GM20000 (cell line): ENCODE measurements around the gene KCNT2.
A peak's percentile ranks its signal among the peaks of the same experiment; 100 is the strongest.

Experiments used
- DNase-seq: peaks from one replicate; pipeline ENCODE4 v3.0.0; 2012; ENCODE audit warnings: low spot score
- TF ChIP-seq, protein P1 (sequence below): IDR thresholded peaks from 2 replicates; pipeline ENCODE4 v1.5.1; 2012; ENCODE audit warnings: mild to moderate bottlenecking, control low read depth; ENCODE audit errors: extremely low read depth, missing control alignments

Gene KCNT2

DNA sequence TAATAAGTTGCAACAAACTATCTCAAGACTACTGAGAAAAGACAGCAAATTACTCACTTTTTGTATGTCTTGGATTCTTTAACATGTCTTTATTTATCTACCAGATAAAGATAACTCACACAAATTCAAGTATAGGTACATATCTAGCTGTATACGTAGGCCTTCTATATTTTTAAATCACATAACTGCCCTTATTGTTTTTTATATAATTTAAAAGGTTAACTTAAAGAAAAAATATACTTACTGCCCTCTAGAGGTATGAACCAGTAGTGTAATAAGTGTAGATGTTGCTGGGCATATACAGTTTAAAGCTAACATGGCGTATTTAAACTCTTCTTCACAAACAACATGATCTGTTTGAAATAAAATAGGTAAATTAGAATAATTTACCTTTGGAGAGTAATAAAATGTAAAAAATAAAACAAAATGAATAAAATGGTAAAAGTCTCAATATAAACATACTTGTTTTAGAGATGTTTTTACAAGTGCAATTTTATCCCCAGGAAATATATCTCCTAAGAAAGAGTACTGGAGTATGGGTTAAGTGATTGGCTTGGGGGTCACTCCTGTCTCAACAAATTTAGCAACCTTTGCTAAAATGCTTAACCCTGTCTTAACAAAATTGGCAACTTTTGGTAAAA, 235.2 kb downstream of the KCNT2 start:
- TF ChIP-seq, protein P1, sequence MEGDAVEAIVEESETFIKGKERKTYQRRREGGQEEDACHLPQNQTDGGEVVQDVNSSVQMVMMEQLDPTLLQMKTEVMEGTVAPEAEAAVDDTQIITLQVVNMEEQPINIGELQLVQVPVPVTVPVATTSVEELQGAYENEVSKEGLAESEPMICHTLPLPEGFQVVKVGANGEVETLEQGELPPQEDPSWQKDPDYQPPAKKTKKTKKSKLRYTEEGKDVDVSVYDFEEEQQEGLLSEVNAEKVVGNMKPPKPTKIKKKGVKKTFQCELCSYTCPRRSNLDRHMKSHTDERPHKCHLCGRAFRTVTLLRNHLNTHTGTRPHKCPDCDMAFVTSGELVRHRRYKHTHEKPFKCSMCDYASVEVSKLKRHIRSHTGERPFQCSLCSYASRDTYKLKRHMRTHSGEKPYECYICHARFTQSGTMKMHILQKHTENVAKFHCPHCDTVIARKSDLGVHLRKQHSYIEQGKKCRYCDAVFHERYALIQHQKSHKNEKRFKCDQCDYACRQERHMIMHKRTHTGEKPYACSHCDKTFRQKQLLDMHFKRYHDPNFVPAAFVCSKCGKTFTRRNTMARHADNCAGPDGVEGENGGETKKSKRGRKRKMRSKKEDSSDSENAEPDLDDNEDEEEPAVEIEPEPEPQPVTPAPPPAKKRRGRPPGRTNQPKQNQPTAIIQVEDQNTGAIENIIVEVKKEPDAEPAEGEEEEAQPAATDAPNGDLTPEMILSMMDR, result peak; percentile 6
- DNase-seq, result peak; percentile 12

DNA sequence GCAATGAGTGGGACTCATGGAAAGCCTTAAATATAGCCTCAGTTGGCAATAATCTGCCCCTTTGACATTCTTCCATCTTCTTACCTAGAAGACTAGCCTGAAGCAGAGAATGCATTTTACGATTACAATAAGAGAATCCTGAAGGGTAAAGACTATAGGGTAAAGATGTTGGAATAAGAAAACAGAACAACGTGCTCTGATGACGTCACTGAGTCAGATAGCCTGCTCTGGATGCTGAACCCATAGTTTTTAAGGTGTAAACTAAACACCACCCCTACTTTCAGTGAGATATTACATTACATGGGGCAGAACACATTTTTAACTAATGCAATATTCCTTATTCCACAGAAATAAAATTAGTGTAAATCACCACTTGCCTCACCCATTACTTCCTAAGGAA, 240.4 kb downstream of the KCNT2 start:
- no peak for DNase-seq
- TF ChIP-seq, protein P1, result no peak

GRCh38 chr1:196366817-196367495, 241.3 kb downstream of the KCNT2 start:
- TF ChIP-seq, protein P1, result no peak
- no peak for DNase-seq

DNA sequence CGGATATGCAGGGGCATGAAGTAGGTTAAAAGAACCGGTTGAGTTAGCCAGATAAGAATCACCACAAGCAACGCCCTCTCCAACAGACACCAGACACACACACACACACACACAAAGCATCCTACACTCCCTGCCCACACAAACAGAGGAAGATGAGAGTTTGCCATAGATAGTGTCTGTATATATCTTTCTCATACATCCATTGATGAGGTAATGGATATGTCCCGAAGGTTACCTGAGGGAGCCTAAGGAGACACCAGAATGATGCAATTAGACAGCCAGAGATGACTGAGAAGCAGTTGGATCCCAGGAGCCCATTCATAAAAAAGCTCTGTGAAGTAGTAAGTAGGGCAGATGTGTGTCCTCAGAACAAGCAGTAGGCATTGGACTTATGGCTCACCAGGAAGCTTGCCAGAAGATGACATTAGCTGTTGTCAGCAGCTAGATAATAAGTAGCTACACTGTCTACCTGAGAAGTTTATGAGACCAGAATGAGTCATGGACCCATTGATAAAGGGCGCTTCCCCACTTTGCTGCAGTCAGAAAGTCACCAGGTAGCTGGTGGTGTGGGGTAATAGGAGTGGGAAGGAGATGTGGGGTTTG, 247.0 kb downstream of the KCNT2 start:
- TF ChIP-seq, protein P1, result no peak
- no peak for DNase-seq

DNA sequence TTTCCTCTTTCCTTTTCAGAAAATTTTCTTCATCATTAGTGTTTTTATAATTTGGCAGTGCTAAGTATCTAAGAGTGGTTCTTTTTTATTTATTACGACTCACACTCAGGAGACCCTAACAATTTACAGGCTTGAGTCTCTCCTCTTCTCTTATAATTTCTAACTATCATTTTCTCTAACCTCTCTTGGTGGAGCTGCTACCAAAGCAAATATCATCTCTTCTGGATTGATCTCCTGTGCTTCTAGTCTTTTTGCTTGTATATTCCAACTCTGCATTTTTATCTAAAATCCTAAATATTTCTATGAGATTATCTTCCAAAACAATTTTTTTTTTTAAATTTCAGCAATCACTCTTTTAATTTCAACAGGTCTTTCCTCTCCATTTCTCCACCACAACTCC, 250.3 kb downstream of the KCNT2 start:
- no peak for DNase-seq
- TF ChIP-seq, protein P1, result no peak

DNA sequence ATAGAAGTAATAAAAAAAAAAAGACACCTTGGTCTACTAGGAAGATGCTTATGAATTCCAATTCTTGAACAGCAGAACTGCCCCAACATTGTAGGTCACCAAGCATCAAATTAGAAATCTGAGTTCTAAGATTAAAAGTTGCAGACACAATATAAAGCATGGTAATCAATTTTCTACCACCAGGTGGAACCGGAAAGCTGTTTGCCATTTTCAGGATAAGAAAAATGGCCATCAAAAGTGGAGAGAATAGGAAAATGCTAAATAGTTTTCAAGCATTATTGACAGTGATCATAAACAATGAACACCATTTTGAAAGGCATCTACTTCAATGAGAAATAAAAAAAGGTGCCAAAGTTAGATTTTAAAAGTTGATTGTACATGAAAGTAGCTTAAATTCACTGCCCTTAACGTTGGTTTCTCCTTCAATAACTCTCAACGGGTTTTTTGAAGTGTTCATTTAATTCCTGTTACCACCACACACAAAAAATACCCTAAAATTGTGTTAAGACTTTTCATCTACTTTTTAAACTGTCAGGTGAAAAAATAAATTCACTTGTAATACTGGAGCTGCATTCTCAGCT, 252.9 kb downstream of the KCNT2 start:
- TF ChIP-seq, protein P1, result no peak
- no peak for DNase-seq

- TF ChIP-seq, protein P1, result no peak
- no peak for DNase-seq
Observed at GRCh38 chr1:196344453-196344852, 263.8 kb downstream of the KCNT2 start.
